GM19025 (cell line): ENCODE results near the gene MXRA8.
"Not testable (repeated sequence)": the region's sequence is repeated elsewhere in the genome, so short reads cannot be mapped to it uniquely, and the experiment has no call there.

Experiments
- ATAC-seq: cut with Tn5 transposase; IDR thresholded peaks from one replicate; pipeline ENCODE4 v1.9.1; 2021; ENCODE audit warnings: mild to moderate bottlenecking, low read depth, moderate library complexity; ENCODE audit not compliant: unreplicated experiment

MXRA8 gene

GRCh38 chr1:1393428-1393827, 35.1 kb upstream of the MXRA8 start:
- no peak for ATAC-seq

- no peak for ATAC-seq
Observed at GRCh38 chr1:1393014-1393413, 34.7 kb upstream of the MXRA8 start.

- no peak for ATAC-seq
Observed at GRCh38 chr1:1391225-1391624, 32.9 kb upstream of the MXRA8 start.

- ATAC-seq: no peak
Observed at GRCh38 chr1:1390675-1391074, 32.3 kb upstream of the MXRA8 start.

- no peak for ATAC-seq
Observed at GRCh38 chr1:1388078-1388472, 29.7 kb upstream of the MXRA8 start.

GRCh38 chr1:1387098-1388077, 29.0 kb upstream of the MXRA8 start:
- ATAC-seq: no peak

GRCh38 chr1:1385931-1386330, 27.6 kb upstream of the MXRA8 start:
- no peak for ATAC-seq

GRCh38 chr1:1385339-1385738, 27.0 kb upstream of the MXRA8 start:
- ATAC-seq: not testable (repeated sequence)

- no peak for ATAC-seq
Observed at GRCh38 chr1:1381294-1381693, 22.9 kb upstream of the MXRA8 start.

GRCh38 chr1:1380860-1381259, 22.5 kb upstream of the MXRA8 start:
- no peak for ATAC-seq

- ATAC-seq: no peak
Observed at GRCh38 chr1:1377540-1378205, 19.3 kb upstream of the MXRA8 start.

GRCh38 chr1:1376551-1377226, 18.3 kb upstream of the MXRA8 start:
- ATAC-seq: no peak

GRCh38 chr1:1374929-1375662, 16.7 kb upstream of the MXRA8 start, which contains the start of gene AURKAIP1:
Gene AURKAIP1 (minus strand): TSS chr1:1375207. CDS start chr1:1374756, 451 bp downstream.
- peak; percentile 83 for ATAC-seq

- ATAC-seq: peak; percentile 6
Observed at GRCh38 chr1:1374589-1374928, 16.2 kb upstream of the MXRA8 start.

- no peak for ATAC-seq
Observed at GRCh38 chr1:1373815-1374588, 15.6 kb upstream of the MXRA8 start.

GRCh38 chr1:1373051-1373814, 14.9 kb upstream of the MXRA8 start:
- ATAC-seq: no peak

- no peak for ATAC-seq
Observed at GRCh38 chr1:1371746-1372711, 13.7 kb upstream of the MXRA8 start.

- no peak for ATAC-seq
Observed at GRCh38 chr1:1371364-1371745, 13.0 kb upstream of the MXRA8 start.
